WTC11 (cell line): ENCODE results near the gene ATP2B2. TPM values are rescaled to one million over a fixed set of nuclear protein-coding genes. Genes with fewer than 3 reads are reported as not detected.

Experiments used
- ATAC-seq: fragments of 200-7000 bp; cut with Tn5 transposase; 2 replicates; pipeline ENCODE4 v1.10.0; 2021; ENCODE audit warnings: mild to moderate bottlenecking, moderate library complexity
- CTCF ChIA-PET: fragments of 300-600 bp; sonication (Branson Sonifier 250); formaldehyde crosslinking; loops from one replicate; lab custom pipeline; 2021; ENCODE audit warnings: antibody characterized with exemption; lab: Charles Lee
- POLR2A ChIA-PET: fragments of 350-600 bp; sonication (Branson Sonifier 250); formaldehyde crosslinking; loops from one replicate; lab custom pipeline; 2021; ENCODE audit warnings: antibody characterized with exemption; lab: Charles Lee
- DNase-seq: peaks from one replicate; pipeline ENCODE4 v3.0.0; 2021; ENCODE audit warnings: low spot score
- H3K27ac Mint-ChIP-seq: 2 replicates; pipeline ENCODE4 v1.8.0; 2021; ENCODE audit warnings: mixed read lengths
- H3K27me3 Mint-ChIP-seq: 2 replicates; pipeline ENCODE4 v1.8.0; 2021; ENCODE audit warnings: low read depth, mild to moderate bottlenecking, moderate library complexity, mixed read lengths
- H3K36me3 Mint-ChIP-seq: 2 replicates; pipeline ENCODE4 v1.8.0; 2021; ENCODE audit warnings: mixed read lengths
- H3K4me1 Mint-ChIP-seq: 2 replicates; pipeline ENCODE4 v1.8.0; 2022; ENCODE audit warnings: mixed read lengths
- H3K4me3 Mint-ChIP-seq: 2 replicates; pipeline ENCODE4 v1.8.0; 2021; ENCODE audit warnings: mild to moderate bottlenecking, moderate library complexity, mixed read lengths
- H3K9me3 Mint-ChIP-seq: 2 replicates; pipeline ENCODE4 v1.8.0; 2021; ENCODE audit warnings: mixed read lengths
- AR ChIP-seq: fragments of 250-450 bp; sonication (Bioruptor Pico); IDR thresholded peaks from 2 replicates; pipeline ENCODE4 v1.9.0; 2021; ENCODE audit warnings: mild to moderate bottlenecking
- ATF1 ChIP-seq: sonication (generic); formaldehyde crosslinking; IDR thresholded peaks from 2 replicates; pipeline ENCODE4 v1.8.1; 2023; ENCODE audit warnings: mild to moderate bottlenecking, moderate library complexity, missing genetic modification reagents
- ATF6 ChIP-seq: sonication (generic); formaldehyde crosslinking; IDR thresholded peaks from 2 replicates; pipeline ENCODE4 v1.8.1; 2023; ENCODE audit warnings: mild to moderate bottlenecking, missing genetic modification reagents
- CREB1 ChIP-seq: sonication (generic); formaldehyde crosslinking; IDR thresholded peaks from 2 replicates; pipeline ENCODE4 v1.8.0; 2023; ENCODE audit warnings: mild to moderate bottlenecking, missing genetic modification reagents
- CREM ChIP-seq: sonication (generic); formaldehyde crosslinking; IDR thresholded peaks from 2 replicates; pipeline ENCODE4 v1.8.1; 2022; ENCODE audit warnings: mild to moderate bottlenecking, missing genetic modification reagents, moderate library complexity
- FOXP4 ChIP-seq: sonication (generic); formaldehyde crosslinking; IDR thresholded peaks from 2 replicates; pipeline ENCODE4 v1.8.0; 2022; ENCODE audit warnings: mild to moderate bottlenecking, missing genetic modification reagents
- GTF2I ChIP-seq: fragments of 250-450 bp; sonication (Bioruptor Pico); conservative IDR thresholded peaks from 2 replicates; pipeline ENCODE4 v1.4.0; 2021; ENCODE audit warnings: mild to moderate bottlenecking
- JAZF1 ChIP-seq: fragments of 250-450 bp; sonication (Bioruptor Pico); IDR thresholded peaks from 2 replicates; pipeline ENCODE4 v1.9.0; 2021; ENCODE audit warnings: moderate library complexity, mild to moderate bottlenecking, inconsistent platforms
- KAT7 ChIP-seq: sonication (generic); formaldehyde crosslinking; IDR thresholded peaks from 2 replicates; pipeline ENCODE4 v1.8.1; 2023; ENCODE audit warnings: missing genetic modification reagents, mild to moderate bottlenecking, borderline replicate concordance
- NFE2L1 ChIP-seq: sonication (generic); formaldehyde crosslinking; IDR thresholded peaks from 2 replicates; pipeline ENCODE4 v1.8.1; 2023; ENCODE audit warnings: missing genetic modification reagents
- NR3C1 ChIP-seq: sonication (generic); formaldehyde crosslinking; conservative IDR thresholded peaks from 2 replicates; pipeline ENCODE4 v1.8.1; 2023; ENCODE audit warnings: low read depth, mild to moderate bottlenecking, missing genetic modification reagents
- RORB ChIP-seq: fragments of 250-450 bp; sonication (Bioruptor Pico); IDR thresholded peaks from 2 replicates; pipeline ENCODE4 v1.9.0; 2021; ENCODE audit warnings: mild to moderate bottlenecking
- SOX15 ChIP-seq: fragments of 250-450 bp; sonication (Bioruptor Pico); IDR thresholded peaks from 2 replicates; pipeline ENCODE4 v1.9.0; 2021; ENCODE audit warnings: mild to moderate bottlenecking
- ZMAT4 ChIP-seq: fragments of 250-450 bp; sonication (Bioruptor Pico); IDR thresholded peaks from 2 replicates; pipeline ENCODE4 v1.9.0; 2021; ENCODE audit warnings: mild to moderate bottlenecking
- ZNF138 ChIP-seq: sonication (generic); formaldehyde crosslinking; conservative IDR thresholded peaks from 2 replicates; pipeline ENCODE4 v1.8.1; 2022; ENCODE audit warnings: mild to moderate bottlenecking, moderate library complexity, missing genetic modification reagents
- ZNF232 ChIP-seq: sonication (generic); formaldehyde crosslinking; IDR thresholded peaks from 2 replicates; pipeline ENCODE4 v1.8.0; 2022; ENCODE audit warnings: mild to moderate bottlenecking, missing genetic modification reagents
- ZNF423 ChIP-seq: fragments of 250-450 bp; sonication (Bioruptor Pico); IDR thresholded peaks from 2 replicates; pipeline ENCODE4 v2.1.2; 2022; ENCODE audit warnings: mild to moderate bottlenecking, moderate library complexity
- total RNA-seq: library from RNA; stranded (reverse); gene quantifications from 3 replicates; pipeline ENCODE4 v1.2.3, GENCODE V29; 2021
- TF ChIP-seq, protein P1 (sequence below): sonication (generic); formaldehyde crosslinking; conservative IDR thresholded peaks from 2 replicates; pipeline ENCODE4 v1.8.1; 2023; ENCODE audit warnings: mild to moderate bottlenecking, low read depth, missing genetic modification reagents, moderate library complexity
- TF ChIP-seq, protein P2 (sequence below): fragments of 250-450 bp; sonication (Bioruptor Pico); IDR thresholded peaks from 2 replicates; pipeline ENCODE4 v1.9.0; 2021; ENCODE audit warnings: moderate library complexity, mild to moderate bottlenecking, inconsistent platforms, borderline replicate concordance
- TF ChIP-seq, protein P3 (sequence below): sonication (generic); formaldehyde crosslinking; IDR thresholded peaks from 2 replicates; pipeline ENCODE4 v1.8.1; 2023; ENCODE audit warnings: mild to moderate bottlenecking, missing genetic modification reagents, moderate library complexity
- TF ChIP-seq, protein P4 (sequence below): fragments of 200-600 bp; IDR thresholded peaks from 2 replicates; pipeline ENCODE4 v1.8.0; 2022; ENCODE audit warnings: antibody characterized with exemption

The ATP2B2 gene
- total RNA-seq, 1 experiment from 2014 or later, result 0.48 TPM

DNA sequence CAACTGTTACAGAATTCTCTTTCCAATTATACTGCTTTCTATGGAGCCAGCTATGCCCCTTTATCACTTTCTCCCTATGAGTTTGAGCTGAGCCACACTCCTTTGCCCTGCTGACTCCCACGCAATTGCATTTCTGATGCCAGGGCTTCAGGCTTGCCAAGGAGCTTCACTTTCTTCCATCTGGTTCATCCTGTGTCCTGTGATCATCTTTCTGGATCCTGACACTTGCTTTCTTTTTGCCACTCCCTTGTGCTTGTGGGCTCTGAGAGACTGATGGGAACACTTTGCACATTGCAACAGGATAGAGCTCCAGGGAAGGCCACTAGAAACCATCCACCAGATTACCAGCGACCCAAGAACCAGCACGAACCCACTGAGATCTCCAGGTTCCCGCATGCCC, 107.5 kb downstream of the ATP2B2 start (continued):
- TF ChIP-seq, protein P1, sequence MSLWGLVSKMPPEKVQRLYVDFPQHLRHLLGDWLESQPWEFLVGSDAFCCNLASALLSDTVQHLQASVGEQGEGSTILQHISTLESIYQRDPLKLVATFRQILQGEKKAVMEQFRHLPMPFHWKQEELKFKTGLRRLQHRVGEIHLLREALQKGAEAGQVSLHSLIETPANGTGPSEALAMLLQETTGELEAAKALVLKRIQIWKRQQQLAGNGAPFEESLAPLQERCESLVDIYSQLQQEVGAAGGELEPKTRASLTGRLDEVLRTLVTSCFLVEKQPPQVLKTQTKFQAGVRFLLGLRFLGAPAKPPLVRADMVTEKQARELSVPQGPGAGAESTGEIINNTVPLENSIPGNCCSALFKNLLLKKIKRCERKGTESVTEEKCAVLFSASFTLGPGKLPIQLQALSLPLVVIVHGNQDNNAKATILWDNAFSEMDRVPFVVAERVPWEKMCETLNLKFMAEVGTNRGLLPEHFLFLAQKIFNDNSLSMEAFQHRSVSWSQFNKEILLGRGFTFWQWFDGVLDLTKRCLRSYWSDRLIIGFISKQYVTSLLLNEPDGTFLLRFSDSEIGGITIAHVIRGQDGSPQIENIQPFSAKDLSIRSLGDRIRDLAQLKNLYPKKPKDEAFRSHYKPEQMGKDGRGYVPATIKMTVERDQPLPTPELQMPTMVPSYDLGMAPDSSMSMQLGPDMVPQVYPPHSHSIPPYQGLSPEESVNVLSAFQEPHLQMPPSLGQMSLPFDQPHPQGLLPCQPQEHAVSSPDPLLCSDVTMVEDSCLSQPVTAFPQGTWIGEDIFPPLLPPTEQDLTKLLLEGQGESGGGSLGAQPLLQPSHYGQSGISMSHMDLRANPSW (CRISPR knock-in tag), result no peak
- no peak for TF ChIP-seq AR (CRISPR knock-in tag)
- no peak for TF ChIP-seq NR3C1 (CRISPR knock-in tag)
- no peak for TF ChIP-seq CREM (CRISPR knock-in tag)
- TF ChIP-seq GTF2I, result no peak
- no peak for TF ChIP-seq JAZF1
- no peak for TF ChIP-seq SOX15 (CRISPR knock-in tag)

DNA sequence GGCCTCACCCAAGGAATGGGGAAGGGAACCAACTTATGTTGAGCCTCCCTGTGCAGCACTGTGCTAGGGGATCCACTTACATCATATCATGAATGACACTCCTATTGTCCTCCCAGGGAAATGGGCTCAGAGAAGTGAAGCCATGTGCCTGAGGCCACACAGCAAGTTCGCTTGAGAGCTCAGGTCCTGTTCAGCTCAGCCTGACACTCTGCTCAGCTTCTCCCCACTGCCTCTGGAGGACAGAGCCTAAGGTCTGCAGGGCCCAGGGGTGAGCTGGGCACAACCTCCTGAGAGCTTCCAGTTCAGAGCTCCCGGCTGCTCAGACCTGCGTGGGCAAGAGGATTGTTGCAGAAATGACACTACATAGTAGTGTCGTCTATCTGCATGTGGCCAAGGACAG, 108.5 kb downstream of the ATP2B2 start:
- Mint-ChIP-seq H3K27ac (no peak overlapping the region), H3K27me3 (peaks cover 5% of the 10 kb centered on the region), H3K9me3 (no peaks in the 10 kb centered on the region), H3K4me3 (no peak overlapping the region), H3K4me1 (peaks cover 32% of the 10 kb centered on the region), H3K36me3 (no peaks in the 10 kb centered on the region)
- DNase-seq, result no peak
- no peak for TF ChIP-seq ZNF138 (CRISPR knock-in tag)
- TF ChIP-seq, all 79 proteins: peak for 0
- ChIA-PET CTCF (interaction anchor here (1.0 kb wide), 1 partner anchor 53 kb away, joined by 3 read pairs; no protein-coding TSS in a partner anchor), POLR2A (no interaction called here)
- ATAC-seq, result no peak

GRCh38 chr3:10396083-10396482, 109.3 kb downstream of the ATP2B2 start:
- peaks cover 5% of the 10 kb centered on the region for H3K27me3 Mint-ChIP-seq
- POLR2A ChIA-PET, result no interaction called here
- TF ChIP-seq ATF1 (no peak), CREB1 (CRISPR knock-in tag) (no peak), ZNF423 (CRISPR knock-in tag) (no peak), ZNF232 (CRISPR knock-in tag) (no peak), FOXP4 (CRISPR knock-in tag) (no peak), JAZF1 (no peak), RORB (CRISPR knock-in tag) (no peak), ZMAT4 (CRISPR knock-in tag) (no peak), ATF6 (CRISPR knock-in tag) (no peak), KAT7 (CRISPR knock-in tag) (no peak), NFE2L1 (CRISPR knock-in tag) (no peak)
- TF ChIP-seq, protein P2, sequence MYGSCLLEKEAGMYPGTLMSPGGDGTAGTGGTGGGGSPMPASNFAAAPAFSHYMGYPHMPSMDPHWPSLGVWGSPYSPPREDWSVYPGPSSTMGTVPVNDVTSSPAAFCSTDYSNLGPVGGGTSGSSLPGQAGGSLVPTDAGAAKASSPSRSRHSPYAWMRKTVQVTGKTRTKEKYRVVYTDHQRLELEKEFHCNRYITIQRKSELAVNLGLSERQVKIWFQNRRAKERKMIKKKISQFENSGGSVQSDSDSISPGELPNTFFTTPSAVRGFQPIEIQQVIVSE (CRISPR knock-in tag), result no peak
- TF ChIP-seq, protein P3, sequence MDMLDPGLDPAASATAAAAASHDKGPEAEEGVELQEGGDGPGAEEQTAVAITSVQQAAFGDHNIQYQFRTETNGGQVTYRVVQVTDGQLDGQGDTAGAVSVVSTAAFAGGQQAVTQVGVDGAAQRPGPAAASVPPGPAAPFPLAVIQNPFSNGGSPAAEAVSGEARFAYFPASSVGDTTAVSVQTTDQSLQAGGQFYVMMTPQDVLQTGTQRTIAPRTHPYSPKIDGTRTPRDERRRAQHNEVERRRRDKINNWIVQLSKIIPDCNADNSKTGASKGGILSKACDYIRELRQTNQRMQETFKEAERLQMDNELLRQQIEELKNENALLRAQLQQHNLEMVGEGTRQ (CRISPR knock-in tag), result no peak
- TF ChIP-seq, protein P4, sequence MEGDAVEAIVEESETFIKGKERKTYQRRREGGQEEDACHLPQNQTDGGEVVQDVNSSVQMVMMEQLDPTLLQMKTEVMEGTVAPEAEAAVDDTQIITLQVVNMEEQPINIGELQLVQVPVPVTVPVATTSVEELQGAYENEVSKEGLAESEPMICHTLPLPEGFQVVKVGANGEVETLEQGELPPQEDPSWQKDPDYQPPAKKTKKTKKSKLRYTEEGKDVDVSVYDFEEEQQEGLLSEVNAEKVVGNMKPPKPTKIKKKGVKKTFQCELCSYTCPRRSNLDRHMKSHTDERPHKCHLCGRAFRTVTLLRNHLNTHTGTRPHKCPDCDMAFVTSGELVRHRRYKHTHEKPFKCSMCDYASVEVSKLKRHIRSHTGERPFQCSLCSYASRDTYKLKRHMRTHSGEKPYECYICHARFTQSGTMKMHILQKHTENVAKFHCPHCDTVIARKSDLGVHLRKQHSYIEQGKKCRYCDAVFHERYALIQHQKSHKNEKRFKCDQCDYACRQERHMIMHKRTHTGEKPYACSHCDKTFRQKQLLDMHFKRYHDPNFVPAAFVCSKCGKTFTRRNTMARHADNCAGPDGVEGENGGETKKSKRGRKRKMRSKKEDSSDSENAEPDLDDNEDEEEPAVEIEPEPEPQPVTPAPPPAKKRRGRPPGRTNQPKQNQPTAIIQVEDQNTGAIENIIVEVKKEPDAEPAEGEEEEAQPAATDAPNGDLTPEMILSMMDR, result no peak

More at GRCh38 chr3:10396083-10396482, 109.3 kb downstream of the ATP2B2 start:
- CTCF ChIA-PET, result interaction anchor here (1.0 kb wide), 1 partner anchor 52 kb away, joined by 3 read pairs; no protein-coding TSS in a partner anchor
- no peak overlapping the region for H3K4me3 Mint-ChIP-seq
- no peak overlapping the region for H3K27ac Mint-ChIP-seq
- peaks cover 35% of the 10 kb centered on the region for H3K4me1 Mint-ChIP-seq
- ATAC-seq, result no peak
- no peaks in the 10 kb centered on the region for H3K36me3 Mint-ChIP-seq
- no peak for DNase-seq
- H3K9me3 Mint-ChIP-seq, result no peaks in the 10 kb centered on the region
